Measurements from ENCODE around the gene EPHA1. TPM values are rescaled to one million over a fixed set of nuclear protein-coding genes. Genes with fewer than 3 reads are reported as not detected.
"Not testable (repeated sequence)": the region's sequence is repeated elsewhere in the genome, so short reads cannot be mapped to it uniquely, and the experiment has no call there.

The EPHA1 gene
- total RNA-seq, 2 donors from 2014 or later, result 0.21 TPM; not detected in 1

- ATAC-seq, result no peak
- no peaks in the 10 kb centered on the region for H3K9me3 Mint-ChIP-seq
These were observed 35.6 kb upstream of the EPHA1 start for GRCh38 chr7:143444063-143444782.

GRCh38 chr7:143443153-143443552 is 34.5 kb upstream of the EPHA1 start, which contains the start of gene TAS2R60:
Gene TAS2R60 (plus strand): TSS chr7:143443453. CDS start chr7:143443453, 0 bp downstream.
- Mint-ChIP-seq H3K27me3 (peaks cover 9 to 19% of the 10 kb centered on the region in 2 donors), H3K27ac (no peak within 1 kb of the TSS), H3K4me1 (ENCODE audit: low read depth in 2 of 2) (no peaks in the 10 kb centered on the region), H3K9me3 (no peaks in the 10 kb centered on the region), H3K36me3 (no peaks in the 10 kb centered on the region), H3K4me3 (no peak within 1 kb of the TSS)
- no peak for ATAC-seq
- DNase-seq (ENCODE audit: low spot score), result no peak

More at GRCh38 chr7:143444063-143444782, 35.6 kb upstream of the EPHA1 start:
- Mint-ChIP-seq H3K4me3 (no peak overlapping the region), H3K27me3 (peaks cover 6 to 13% of the 10 kb centered on the region in 2 donors), H3K4me1 (ENCODE audit: low read depth in 2 of 2) (no peaks in the 10 kb centered on the region), H3K27ac (no peak overlapping the region), H3K36me3 (no peaks in the 10 kb centered on the region)
- no peak for DNase-seq (ENCODE audit: low spot score)

DNA sequence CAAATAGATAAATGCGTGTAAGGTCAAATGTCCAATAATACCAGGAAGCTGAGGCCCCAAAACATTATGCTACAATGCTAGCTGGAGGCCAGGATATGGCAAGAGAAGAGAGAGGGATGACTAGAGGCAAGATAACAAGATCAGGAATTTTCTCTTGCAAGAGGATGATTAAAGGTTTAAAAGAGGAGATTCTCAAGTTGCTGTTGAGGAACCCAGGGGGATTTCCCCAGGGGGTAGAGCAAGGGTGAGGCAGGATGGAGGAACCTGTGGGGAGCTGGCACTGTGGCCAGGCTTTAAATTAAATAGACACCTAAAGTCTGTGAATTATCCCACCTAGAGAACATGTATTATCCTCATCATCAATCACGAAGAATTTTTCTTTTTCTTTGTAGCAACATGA is 31.2 kb upstream of the EPHA1 start:
- no peak overlapping the region for H3K4me3 Mint-ChIP-seq
- H3K27ac Mint-ChIP-seq, result no peak overlapping the region
- H3K36me3 Mint-ChIP-seq, result no peaks in the 10 kb centered on the region
- ATAC-seq, result no peak
- H3K27me3 Mint-ChIP-seq, result peaks cover 16 to 19% of the 10 kb centered on the region in 2 donors
- H3K9me3 Mint-ChIP-seq, result no peaks in the 10 kb centered on the region
- DNase-seq (ENCODE audit: low spot score), result no peak
- peaks cover 0 to 2% of the 10 kb centered on the region in 2 donors for H3K4me1 Mint-ChIP-seq (ENCODE audit: low read depth in 2 of 2)

DNA sequence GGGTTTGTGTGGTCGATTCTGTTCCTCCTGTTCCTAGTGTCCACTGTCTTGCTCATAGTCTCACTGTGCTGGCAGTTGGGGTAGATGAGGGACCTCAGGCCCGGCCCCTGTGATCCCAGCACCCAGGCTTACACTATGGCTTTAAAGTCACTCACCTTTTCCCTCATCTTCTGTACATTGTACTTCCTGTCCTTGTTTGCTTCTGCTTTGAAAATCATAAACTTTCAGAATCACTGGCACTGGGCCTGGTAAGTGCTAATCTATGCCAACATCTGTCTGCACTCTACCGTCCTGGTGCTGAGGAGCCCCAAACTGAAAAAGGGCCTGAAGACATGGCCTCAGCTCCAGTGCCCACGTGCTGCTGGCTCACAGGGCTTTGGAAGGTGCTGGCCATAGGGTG is 28.9 kb upstream of the EPHA1 start:
- peak in 1 of 2 donors; percentile 43 for ATAC-seq
- DNase-seq (ENCODE audit: low spot score), result no peak
- Mint-ChIP-seq H3K4me3 (no peak overlapping the region), H3K9me3 (no peaks in the 10 kb centered on the region), H3K27me3 (peaks cover 20 to 27% of the 10 kb centered on the region in 2 donors), H3K36me3 (no peaks in the 10 kb centered on the region), H3K27ac (no peak overlapping the region), H3K4me1 (ENCODE audit: low read depth in 2 of 2) (peaks cover 0 to 2% of the 10 kb centered on the region in 2 donors)

GRCh38 chr7:143436325-143436946 is 27.8 kb upstream of the EPHA1 start:
- DNase-seq (ENCODE audit: low spot score) (no peak), ATAC-seq (no peak)
- Mint-ChIP-seq H3K27ac (no peak overlapping the region), H3K4me3 (no peak overlapping the region), H3K9me3 (no peaks in the 10 kb centered on the region), H3K4me1 (ENCODE audit: low read depth in 2 of 2) (peaks cover 0 to 2% of the 10 kb centered on the region in 2 donors), H3K36me3 (no peaks in the 10 kb centered on the region), H3K27me3 (peaks cover 25 to 27% of the 10 kb centered on the region in 2 donors)

- Mint-ChIP-seq H3K27ac (no peak overlapping the region), H3K9me3 (no peaks in the 10 kb centered on the region), H3K27me3 (peaks cover 21 to 29% of the 10 kb centered on the region in 2 donors), H3K4me3 (no peak overlapping the region), H3K4me1 (ENCODE audit: low read depth in 2 of 2) (peaks cover 0 to 2% of the 10 kb centered on the region in 2 donors), H3K36me3 (no peaks in the 10 kb centered on the region)
- DNase-seq (ENCODE audit: low spot score), result no peak
- no peak for ATAC-seq
These were observed 26.6 kb upstream of the EPHA1 start for GRCh38 chr7:143435266-143435665.

DNA sequence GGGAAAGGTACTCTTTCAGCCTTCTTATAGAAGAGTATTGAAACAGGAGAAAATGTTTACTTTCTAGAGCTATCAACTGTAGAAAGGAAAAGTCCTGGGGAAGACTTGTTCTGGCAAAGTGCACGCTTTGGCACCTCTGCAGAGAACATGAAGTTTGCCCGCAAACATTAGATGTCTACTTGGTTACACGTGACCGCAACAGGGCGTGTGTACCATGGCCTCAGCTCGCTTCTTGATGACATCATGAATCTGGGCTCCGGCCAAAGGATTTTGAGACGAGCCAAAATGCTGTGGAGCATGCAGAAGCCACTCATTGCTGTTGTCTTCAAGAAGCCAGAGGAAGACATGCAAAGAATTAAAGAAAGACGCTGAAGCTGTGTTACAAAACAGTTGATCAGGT is 26.0 kb upstream of the EPHA1 start:
- Mint-ChIP-seq H3K4me1 (ENCODE audit: low read depth in 2 of 2) (peaks cover 0 to 2% of the 10 kb centered on the region in 2 donors), H3K4me3 (no peak overlapping the region), H3K9me3 (no peaks in the 10 kb centered on the region), H3K27ac (no peak overlapping the region), H3K27me3 (peaks cover 20 to 29% of the 10 kb centered on the region in 2 donors), H3K36me3 (no peaks in the 10 kb centered on the region)
- DNase-seq (ENCODE audit: low spot score) (no peak), ATAC-seq (no peak)

DNA sequence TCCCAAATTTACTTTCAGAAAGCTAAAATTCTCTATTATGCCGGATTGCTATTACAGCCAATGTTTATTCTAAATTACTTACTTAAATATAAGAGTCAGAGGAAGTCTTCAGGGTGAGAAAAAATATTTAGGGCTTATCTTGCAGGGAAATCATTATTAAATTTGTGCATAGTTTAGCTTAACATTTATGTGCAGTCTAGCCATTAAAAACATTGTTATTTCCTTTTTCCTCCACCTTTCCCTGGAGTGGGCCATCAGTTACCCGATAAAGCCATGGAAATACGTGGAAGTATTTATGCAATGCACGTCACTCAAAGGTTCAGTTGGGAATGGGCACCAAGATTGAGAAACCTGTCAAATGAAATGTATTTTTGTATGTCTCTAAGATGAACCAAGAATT is 25.1 kb upstream of the EPHA1 start:
- no peak overlapping the region for H3K4me3 Mint-ChIP-seq
- no peaks in the 10 kb centered on the region for H3K9me3 Mint-ChIP-seq

GRCh38 chr7:143431109-143431508 is 22.5 kb upstream of the EPHA1 start:
- DNase-seq (ENCODE audit: low spot score) (no peak), ATAC-seq (no peak)
- H3K27ac Mint-ChIP-seq, result no peak overlapping the region
- no peak overlapping the region for H3K4me3 Mint-ChIP-seq
- H3K4me1 Mint-ChIP-seq (ENCODE audit: low read depth in 2 of 2), result peaks cover 0 to 5% of the 10 kb centered on the region in 2 donors
- H3K27me3 Mint-ChIP-seq, result peaks cover 13 to 23% of the 10 kb centered on the region in 2 donors
- no peaks in the 10 kb centered on the region for H3K36me3 Mint-ChIP-seq
- no peaks in the 10 kb centered on the region for H3K9me3 Mint-ChIP-seq

More for the DNA sequence above, 25.1 kb upstream of the EPHA1 start:
- ATAC-seq, result no peak
- H3K27ac Mint-ChIP-seq, result no peak overlapping the region
- no peak for DNase-seq (ENCODE audit: low spot score)
- no peaks in the 10 kb centered on the region for H3K36me3 Mint-ChIP-seq
- peaks cover 0 to 2% of the 10 kb centered on the region in 2 donors for H3K4me1 Mint-ChIP-seq (ENCODE audit: low read depth in 2 of 2)
- peaks cover 19 to 27% of the 10 kb centered on the region in 2 donors for H3K27me3 Mint-ChIP-seq

DNA sequence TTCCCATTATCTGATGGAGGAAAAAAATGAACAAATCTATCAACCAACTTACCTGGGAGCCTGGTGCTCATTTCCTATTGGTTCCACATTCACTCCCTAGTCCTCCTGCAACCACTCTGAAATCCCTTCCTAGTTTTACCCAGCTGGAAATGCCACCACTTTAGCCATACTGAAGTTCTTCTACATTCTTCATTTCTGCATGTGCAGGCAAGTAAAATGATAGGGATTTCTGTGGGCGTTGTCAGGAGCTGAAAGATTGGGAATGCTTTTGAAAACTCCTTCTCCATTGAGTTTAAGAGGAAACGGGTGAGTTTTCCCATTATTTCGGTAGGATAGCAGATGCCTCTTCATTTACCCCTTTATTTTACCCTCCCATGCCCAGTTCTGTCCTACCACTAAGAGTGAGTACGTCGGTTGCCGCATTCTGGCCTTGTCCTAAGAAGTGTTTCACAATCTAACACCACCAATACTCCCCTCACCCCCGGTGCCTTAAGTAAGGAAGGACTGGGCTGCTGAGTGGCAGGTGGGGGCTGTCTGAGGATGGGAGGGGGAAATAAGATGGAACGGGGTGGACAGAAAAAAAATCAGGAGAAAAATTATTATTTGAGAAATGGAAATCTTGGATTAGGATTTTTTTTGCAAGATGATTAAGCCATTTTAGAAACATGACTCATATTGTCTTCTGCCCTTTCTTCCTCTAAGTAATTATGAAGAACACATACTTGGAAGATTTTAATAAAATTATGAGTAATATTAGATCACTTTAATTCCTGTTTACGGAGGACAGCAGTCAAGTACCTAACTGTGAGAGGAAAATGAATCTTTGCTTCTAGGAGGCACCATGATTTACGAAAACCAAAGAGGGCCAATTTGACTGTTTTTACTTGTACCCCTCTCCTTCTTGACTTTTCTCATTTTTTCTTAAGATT is 21.4 kb upstream of the EPHA1 start:
- Mint-ChIP-seq H3K36me3 (no peaks in the 10 kb centered on the region), H3K9me3 (no peaks in the 10 kb centered on the region), H3K27ac (no peak overlapping the region), H3K4me1 (ENCODE audit: low read depth in 2 of 2) (peaks cover 0 to 5% of the 10 kb centered on the region in 2 donors), H3K27me3 (peaks cover 9 to 23% of the 10 kb centered on the region in 2 donors), H3K4me3 (no peak overlapping the region)
- ATAC-seq, result no peak
- DNase-seq (ENCODE audit: low spot score), result no peak

DNA sequence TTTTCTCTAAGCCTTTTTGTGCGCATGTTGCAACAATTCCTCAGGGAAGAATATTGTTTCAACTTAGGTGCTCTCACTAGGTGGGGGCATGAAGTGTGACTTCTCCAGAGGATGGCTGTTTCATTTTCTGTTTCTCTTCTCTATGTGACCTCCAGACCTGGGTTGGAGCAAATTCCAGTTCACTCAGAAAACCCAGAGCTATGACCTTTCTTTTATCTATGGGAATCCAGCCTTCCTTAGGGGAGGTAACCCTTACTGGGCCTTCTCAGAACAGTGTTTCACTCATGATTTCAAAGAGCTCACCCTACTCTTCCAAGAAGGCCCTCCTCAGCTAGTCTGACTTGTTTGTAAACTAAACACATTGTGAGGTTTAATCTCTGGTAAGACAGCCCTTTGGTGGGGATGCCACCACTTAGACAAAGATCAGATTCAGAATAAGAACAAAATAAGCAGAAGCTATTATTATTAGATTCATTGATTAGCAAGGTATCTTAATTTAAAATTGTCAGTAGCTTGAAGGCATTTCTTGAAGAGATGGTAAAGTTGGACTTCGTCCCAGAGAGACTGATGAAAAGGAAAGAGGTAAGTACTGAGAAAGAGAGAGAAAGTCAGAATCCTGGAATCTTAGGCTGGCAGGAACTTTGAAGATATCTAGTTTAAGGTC is 18.0 kb upstream of the EPHA1 start:
- DNase-seq (ENCODE audit: low spot score) (no peak), ATAC-seq (no peak)
- Mint-ChIP-seq H3K36me3 (no peaks in the 10 kb centered on the region), H3K4me1 (ENCODE audit: low read depth in 2 of 2) (peaks cover 0 to 5% of the 10 kb centered on the region in 2 donors), H3K27me3 (peaks cover 0 to 8% of the 10 kb centered on the region in 2 donors), H3K9me3 (no peaks in the 10 kb centered on the region), H3K27ac (no peak overlapping the region), H3K4me3 (no peak overlapping the region)

DNA sequence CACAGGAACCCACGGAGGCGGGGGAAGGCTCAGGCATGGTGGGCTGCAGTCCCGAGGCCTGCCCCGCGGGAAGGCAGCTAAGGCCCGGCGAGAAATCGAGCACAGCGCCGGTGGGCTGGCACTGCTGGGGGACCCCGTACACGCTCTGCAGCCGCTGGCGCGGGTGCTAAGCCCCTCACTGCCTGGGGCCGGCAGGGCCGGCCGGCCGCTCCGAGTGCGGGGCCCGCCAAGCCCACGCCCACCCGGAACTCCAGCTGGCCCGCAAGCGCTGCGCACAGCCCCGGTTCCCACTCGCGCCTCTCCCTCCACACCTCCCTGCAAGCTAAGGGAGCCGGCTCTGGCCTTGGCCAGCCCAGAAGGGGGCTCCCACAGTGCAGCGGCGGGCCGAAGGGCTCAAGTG is 15.8 kb upstream of the EPHA1 start:
- not testable (repeated sequence) for H3K4me1 Mint-ChIP-seq (ENCODE audit: low read depth in 2 of 2); H3K27ac Mint-ChIP-seq; H3K36me3 Mint-ChIP-seq; H3K9me3 Mint-ChIP-seq; ATAC-seq; H3K27me3 Mint-ChIP-seq; H3K4me3 Mint-ChIP-seq; DNase-seq (ENCODE audit: low spot score)

DNA sequence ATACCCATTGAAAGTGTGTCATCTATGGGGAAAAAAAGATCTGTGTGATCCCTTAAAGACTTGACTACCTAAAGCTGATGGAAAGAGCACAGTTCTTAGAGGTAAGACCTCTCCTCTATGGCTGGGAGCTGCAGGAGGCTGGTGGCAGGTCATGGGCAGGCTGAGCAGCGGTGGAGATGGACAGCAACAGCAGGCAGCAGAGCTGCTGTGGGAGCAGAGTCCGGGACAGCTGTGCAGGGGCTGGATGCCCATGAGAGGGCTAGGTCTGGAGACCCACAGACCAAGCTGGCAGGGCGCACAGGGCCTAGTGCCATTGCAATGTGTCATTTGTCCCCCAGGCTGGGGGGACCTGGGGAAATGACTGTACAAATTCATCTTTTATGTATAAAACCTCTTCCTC is 13.4 kb upstream of the EPHA1 start:
- H3K4me1 Mint-ChIP-seq (ENCODE audit: low read depth in 2 of 2), result peaks cover 0 to 5% of the 10 kb centered on the region in 2 donors
- H3K27ac Mint-ChIP-seq, result no peak overlapping the region
- no peak overlapping the region for H3K4me3 Mint-ChIP-seq
- DNase-seq (ENCODE audit: low spot score) (no peak), ATAC-seq (no peak)
- no peaks in the 10 kb centered on the region for H3K9me3 Mint-ChIP-seq
- H3K27me3 Mint-ChIP-seq, result peaks cover 14 to 20% of the 10 kb centered on the region in 2 donors
- no peaks in the 10 kb centered on the region for H3K36me3 Mint-ChIP-seq
